Fibroblast of gingiva (primary cell): ENCODE measurements around the gene RABGEF1.
"Not testable (repeated sequence)": the region's sequence is repeated elsewhere in the genome, so short reads cannot be mapped to it uniquely, and the experiment has no call there.

Source experiments
- DNase-seq: peaks from one replicate; pipeline ENCODE4 v3.0.0-alpha.2; 2011; ENCODE audit warnings: low read depth

Gene RABGEF1

DNA sequence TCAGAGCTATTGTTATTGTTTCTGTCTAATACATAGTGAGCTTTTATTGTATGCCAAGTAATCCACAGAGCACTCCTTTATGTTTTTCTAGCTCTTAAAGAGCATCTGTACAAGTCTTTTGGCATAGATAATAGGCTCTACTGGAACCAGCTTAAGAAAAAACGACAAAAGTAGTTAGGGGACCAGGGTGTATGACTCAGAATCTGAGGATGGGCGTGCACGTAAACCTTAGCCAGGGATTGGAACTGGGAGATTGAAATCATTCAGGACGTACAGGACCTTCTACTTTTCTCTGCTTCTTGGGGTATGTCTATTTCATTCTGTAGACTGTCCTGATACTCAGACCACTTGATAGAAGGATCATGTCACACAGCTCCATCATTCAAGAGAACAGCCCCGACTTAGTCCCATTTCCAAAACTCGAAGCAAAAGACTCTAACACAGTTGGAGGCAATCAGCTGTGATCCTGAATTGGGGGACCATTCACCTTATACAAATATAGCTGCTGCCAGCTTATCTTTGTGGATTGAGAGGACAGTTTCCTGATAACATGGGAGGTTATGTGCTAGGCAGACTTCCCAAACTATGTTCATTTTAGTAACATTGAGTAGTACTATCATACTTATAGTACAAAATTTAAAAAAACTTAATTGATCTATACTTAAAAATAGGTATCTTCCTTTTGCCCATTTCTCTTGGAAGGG is 24.9 kb downstream of the RABGEF1 start:
- not testable (repeated sequence) for DNase-seq

DNA sequence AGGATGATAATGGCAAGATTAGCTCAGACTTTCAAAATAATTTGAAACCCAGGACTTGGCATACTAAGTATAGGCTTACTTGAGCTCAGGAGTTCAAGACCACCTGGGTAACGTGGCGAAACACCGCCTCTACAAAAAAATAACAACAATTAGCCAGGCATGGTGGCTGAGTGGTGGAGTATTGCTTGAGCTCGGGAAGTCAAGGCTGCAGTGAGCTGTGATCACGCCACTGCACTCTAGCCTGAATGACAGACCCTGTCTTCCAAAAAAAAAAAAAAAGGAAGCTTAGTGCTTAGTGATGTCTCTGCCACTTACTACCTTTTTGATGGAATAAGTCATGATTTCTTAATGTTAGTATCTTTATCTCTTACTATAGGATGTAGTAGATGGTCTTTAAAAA is 25.5 kb downstream of the RABGEF1 start:
- no peak for DNase-seq

DNA sequence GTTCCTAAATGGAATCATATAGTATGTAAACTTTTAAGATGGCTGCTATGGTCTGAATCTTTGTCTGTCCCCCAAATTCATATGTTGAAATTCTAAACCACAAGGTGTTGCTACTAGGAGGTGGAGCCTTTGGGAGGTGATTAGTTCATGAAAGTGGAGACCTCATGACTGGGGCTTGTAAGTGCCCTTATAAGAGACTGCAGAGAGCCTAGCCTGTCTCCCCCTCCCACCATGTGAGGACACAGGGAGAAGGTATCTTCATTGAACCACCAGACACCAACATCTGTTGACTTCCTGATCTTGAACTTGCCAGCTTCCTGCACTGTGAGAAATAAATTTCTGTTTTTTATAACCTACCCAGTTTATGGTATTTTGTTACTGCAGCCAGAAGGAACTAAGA is 27.0 kb downstream of the RABGEF1 start:
- DNase-seq, result not testable (repeated sequence)

DNA sequence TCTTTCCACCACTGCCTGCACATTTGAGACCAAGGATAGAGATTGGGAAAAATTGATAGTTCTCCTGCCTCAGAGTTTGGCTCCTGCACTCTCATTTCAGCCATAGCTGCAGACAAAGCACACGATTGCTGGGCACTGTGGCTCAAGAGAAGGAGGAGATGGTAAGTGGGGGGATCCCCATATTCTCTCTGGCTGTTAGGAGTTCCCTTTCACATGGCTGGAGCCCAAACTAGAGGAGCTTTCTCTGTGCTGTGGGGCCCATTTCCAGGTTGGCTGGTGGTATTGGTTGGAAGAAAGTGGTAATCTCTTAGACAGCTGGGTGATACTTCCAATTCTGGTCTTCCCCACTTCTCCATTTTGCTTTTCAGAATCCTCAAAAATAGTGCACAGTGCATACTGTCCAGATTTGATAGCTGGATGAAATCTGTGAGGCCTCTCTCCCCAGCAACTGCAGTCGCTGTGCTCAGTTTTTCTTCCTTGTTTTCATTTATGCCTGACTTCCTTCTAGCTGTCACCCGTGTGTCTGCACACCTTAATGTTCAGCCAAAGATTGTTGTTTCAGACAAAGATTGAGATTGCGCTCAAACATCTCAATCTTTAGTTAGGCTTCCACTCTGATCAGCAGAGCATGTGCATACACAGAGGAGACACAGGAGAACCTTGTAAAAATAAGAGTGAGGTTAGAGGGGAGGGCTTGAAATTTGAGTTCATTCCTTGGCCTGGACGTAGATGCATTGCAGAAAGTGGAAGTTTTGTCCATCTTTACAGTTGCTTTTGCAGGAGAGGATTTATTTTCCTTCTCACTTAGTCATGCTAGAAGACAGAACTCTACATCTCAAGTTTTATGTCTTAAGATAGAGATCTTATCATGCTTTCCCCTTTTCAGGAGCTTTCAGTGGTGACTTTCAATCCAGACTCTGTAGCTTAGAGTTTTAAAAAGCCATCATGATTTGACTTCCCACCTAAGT is 28.6 kb downstream of the RABGEF1 start:
- DNase-seq, result no peak

- DNase-seq, result peak; percentile 58
Measured at GRCh38 chr7:66769833-66770512, 29.4 kb downstream of the RABGEF1 start.

DNA sequence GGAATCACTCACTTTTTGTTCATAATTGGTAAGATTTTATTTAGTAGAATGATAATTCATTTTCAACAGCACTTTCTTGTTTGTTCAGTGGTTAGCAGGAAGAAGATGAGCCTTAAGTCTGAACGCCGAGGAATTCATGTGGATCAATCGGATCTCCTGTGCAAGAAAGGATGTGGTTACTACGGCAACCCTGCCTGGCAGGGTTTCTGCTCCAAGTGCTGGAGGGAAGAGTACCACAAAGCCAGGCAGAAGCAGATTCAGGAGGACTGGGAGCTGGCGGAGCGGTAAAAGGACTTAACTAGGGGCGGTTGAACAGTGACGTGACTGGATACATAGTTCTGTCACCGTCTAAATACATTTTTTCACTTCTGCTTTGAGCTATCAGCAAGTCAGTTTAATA is 31.3 kb downstream of the RABGEF1 start:
- DNase-seq, result no peak

GRCh38 chr7:66773744-66774143 is 33.2 kb downstream of the RABGEF1 start:
- not testable (repeated sequence) for DNase-seq

DNA sequence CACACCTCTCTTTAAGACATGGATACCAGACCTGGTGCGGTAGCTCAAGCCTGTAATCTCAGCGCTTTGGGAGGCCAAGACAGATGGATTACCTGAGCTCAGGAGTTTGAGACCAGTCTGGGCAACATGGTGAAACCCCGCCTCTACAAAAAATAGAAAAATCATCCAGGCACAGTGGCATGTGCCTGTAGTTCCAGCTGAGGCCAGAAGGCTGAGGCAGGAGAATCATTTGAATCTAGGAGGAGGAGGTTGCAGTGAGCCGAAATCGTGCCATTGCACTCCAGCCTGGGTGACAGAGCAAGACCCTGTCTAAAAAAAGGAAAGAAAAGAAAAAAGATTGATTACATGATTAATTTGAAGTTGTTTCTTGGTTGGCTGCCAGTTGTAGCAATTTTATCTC is 35.9 kb downstream of the RABGEF1 start:
- DNase-seq, result not testable (repeated sequence)

- DNase-seq, result no peak
Measured at GRCh38 chr7:66776800-66777442, 36.4 kb downstream of the RABGEF1 start.

- DNase-seq, result no peak
Measured at GRCh38 chr7:66778201-66778600, 37.7 kb downstream of the RABGEF1 start.

DNA sequence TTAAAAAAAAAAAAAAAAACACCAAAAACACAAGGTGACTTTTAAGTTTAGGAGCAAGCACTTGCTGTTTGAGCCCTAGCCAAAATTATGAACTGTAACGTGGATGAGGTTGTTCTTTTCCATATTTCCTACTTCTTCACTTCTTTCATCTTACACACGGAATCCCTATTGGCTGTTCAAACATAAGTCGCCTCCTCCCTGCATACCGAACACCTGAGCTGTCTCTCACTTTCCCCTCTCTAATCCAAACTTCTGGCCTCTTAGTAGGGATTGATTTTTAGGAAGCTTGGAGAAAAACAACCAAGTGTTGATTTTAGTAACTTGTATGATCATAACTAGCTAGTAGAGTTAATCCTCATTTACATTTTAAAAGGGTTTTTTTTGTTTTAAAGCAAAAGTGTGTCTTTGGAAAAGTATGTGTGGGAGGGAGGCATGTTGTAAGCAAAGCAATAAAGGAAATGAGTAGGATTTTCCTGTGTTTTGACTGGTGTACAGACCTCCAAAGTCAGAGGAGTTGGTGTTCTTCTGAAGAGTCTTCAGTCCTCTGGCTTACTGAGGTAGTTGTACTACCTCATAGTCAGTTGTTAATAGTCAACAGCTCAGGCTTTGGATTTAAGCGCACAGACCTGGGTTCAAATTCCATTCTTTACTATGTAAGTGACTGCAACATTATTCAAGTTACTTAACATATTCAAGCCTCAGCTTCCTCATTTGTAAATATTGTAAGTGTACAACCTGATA is 39.3 kb downstream of the RABGEF1 start:
- DNase-seq, result no peak

DNA sequence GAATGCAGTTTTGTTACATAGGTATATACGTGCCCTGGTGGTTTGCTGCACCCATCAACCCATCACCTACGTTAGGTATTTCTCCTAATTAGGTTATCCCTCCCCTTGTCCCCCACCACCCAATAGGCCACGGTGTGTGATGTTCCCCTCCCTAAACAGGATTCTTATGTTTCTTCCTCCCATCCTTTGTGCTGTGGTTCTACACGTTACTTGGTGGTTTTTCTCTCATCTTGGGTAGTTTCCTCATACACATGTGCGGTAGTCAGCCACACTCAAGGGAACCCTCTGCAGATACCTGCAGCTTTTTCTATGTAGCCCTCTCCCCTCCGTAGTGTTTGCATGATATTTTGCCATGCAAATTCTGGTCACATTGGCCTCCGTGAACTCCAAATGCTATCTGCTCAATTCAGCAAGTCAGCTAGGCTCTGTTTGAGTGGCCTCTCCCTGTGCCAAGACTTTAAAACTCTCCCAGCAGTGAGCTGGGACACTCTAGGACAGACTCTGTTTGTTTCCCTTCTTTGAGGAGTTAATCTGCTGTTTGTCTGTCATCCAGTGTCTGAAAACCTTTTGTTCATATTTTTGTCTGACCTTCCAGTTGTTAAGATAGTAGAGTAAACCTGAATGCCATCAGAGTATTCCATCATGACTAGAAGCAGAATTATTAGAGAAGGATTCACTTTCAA is 41.0 kb downstream of the RABGEF1 start:
- no peak for DNase-seq

DNA sequence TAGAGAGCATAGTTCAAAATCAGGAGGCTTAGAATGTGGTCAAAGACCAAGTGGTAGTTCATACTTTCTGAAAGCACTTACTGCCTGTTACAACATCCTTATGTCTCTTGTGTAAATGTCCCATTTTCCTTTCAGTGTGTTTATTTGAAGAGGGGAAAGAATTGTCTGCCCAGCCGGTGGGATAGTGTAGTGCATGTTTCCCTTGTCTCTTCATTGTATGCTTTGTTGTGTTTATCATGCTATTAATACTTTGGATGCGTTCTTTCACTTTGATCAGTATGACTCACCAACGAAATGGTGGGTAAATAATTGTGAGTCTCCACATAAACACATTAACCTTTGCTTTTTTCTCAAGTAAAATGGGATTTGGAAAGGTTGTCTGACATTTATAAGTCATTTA is 42.3 kb downstream of the RABGEF1 start:
- not testable (repeated sequence) for DNase-seq

DNA sequence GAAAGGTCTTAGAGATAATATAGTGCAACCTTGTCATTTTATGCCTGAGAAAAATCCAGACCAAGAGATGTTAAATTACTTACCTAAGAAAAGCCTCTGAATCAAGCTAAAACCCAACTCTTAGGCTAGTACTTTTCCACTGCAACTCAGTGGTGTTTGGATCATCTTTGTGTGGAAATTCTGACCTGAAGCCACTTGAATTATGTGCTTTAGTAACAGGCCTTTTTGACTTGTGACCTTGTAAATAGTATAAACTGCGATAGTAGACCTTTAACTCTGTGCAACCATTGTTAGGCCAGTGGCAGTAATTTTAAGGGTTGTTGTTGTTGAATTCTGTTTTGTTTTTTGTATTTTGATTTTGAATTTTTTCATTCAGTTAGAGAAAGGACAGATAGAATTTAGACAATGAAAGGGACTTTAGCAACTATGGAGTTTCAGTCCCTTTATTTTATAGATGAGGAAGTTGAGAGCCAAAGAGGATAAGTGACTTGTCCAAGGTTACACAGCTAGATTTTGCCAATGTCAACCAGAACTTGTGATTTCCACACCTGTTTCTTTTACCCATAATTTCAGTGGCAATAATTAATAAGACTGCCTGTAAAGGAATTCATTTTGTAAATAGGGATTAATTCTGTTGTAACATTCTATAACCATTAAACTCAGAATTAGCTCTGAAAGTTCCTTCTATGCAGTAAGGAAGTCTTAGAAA is 43.5 kb downstream of the RABGEF1 start:
- DNase-seq, result not testable (repeated sequence)

DNA sequence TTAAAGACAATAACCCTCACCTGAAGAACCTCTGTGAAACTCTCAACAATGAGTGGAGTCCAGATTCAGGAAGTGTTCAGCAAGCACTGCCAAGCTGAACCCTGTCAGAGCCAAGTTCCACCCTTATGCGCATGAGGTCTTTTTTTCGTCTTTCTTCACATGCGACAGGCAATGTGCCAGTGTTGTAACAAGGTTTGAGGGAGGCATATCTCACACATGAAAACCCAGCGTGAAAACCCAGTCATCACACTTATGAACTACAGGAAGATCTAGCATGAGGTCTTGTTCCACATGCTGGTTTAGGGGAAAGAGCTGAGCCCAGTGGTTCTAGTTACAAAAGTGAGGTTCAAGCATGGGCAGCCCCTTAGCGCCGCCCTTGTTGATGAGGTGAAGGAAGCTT is 49.7 kb downstream of the RABGEF1 start:
- DNase-seq, result peak; percentile 6

DNA sequence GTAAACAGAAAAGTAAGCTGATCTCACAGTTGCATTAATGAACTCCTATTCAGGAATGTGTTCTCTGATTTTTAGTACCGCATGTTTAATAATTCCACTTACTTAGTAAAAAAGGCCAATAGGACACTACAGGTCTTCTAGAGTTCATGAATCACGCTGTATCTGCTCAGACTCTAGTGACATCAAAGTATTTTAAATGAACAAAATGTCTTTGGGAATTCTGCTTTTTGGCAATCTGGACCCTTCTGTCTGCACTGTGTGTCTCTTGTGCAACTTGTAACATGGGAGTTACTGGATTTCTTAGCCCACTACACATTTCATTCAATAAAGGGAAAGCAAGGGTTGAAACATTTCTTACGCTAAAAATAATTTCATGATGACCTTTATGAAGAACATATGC is 50.2 kb downstream of the RABGEF1 start:
- peak; percentile 47 for DNase-seq

- DNase-seq, result no peak
Measured at GRCh38 chr7:66800591-66800990, 60.1 kb downstream of the RABGEF1 start.

DNA sequence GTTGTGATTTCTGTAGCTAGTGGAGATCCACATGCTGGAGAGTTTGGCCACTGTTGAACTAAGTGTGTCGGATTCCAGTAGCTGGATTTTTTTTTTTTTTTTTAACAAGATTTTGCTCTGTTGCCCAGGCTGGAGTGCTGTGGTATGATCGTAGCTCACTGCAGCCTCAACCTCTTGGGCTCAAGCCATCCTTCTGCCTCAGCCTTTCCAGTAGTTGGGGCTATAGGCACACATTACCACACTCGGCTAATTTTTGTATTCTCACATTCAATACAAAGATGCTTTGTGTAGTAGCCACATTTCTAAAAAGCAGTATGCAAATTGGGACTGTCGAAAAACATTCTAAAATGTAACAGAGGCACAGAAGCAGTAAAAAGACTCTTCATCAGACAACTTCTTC is 63.5 kb downstream of the RABGEF1 start:
- peak; percentile 14 for DNase-seq

DNA sequence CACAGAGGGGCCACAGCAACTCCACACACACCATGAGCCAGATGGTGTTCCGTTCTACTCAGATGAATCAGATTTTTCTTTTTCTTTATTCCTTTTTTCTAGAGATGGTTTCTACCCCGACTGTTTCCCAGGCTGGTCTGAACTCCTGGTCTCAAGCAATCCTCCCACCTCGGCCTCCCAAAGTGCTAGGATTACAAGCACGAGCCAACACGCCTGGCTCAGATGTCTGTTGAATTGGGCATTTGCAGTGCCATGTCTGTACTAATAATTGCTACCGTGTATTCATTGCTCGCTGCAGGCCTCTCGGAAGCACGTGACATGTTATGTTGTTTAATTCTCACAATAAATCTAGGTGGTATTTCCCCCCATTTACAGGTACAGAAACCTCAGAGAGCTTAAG is 67.2 kb downstream of the RABGEF1 start:
- DNase-seq, result no peak

- no peak for DNase-seq
Measured at GRCh38 chr7:66810716-66811115, 70.2 kb downstream of the RABGEF1 start.
